ENCODE measurements around the gene EGFL7.

The EGFL7 gene

DNA sequence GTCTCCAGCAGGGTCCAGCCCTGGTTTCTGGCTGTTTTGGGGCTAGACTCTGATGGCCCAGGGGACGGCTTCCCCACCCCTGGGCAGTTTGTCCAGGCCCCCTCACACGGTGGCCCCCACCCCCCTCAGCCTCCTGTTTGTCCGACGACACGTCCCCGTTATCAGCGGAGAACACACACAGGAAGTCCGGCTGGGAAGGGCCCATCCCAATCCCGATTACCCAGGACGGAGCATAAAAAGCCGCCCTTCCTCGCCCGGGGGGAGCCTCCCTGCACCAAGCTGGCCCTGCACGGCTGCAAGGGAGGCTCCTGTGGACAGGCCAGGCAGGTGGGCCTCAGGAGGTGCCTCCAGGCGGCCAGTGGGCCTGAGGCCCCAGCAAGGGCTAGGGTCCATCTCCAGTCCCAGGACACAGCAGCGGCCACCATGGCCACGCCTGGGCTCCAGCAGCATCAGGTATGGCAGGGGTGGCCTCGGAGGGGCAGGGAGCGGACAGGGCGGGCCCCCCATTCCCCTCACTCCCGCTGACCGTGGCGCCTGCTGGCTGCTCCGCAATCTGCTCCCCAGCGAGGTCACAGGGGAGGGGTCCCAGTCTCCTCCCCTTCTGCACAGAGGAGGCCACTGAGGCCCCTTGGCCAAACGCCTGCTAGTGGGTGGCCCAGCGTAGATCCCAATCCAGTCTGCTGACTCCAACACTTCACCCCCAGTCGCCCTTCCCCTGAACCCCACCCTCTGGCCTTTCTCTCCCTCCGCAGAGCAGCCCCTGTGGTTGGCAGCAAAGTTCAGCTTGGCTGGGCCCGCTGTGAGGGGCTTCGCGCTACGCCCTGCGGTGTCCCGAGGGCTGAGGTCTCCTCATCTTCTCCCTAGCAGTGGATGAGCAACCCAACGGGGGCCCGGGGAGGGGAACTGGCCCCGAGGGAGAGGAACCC, at the start of gene EGFL7:
EGFL7 (plus strand) TSS at position 261 of the 926 bp plus-strand sequence. CDS start 5,367 bp downstream, outside the sequence.
- DNase-seq (ENCODE audit: low spot score) = no peak

GRCh38 chr9:136613824-136614371, 48.8 kb upstream of the EGFL7 start:
- DNase-seq (ENCODE audit: low spot score) = no peak

GRCh38 chr9:136614372-136614922, 48.3 kb upstream of the EGFL7 start:
- no peak for DNase-seq (ENCODE audit: low spot score)

- no peak for DNase-seq (ENCODE audit: low spot score)
Observed at GRCh38 chr9:136614967-136615623, 47.6 kb upstream of the EGFL7 start.

- no peak for DNase-seq (ENCODE audit: low spot score)
Observed at GRCh38 chr9:136615631-136616306, 46.9 kb upstream of the EGFL7 start.

DNA sequence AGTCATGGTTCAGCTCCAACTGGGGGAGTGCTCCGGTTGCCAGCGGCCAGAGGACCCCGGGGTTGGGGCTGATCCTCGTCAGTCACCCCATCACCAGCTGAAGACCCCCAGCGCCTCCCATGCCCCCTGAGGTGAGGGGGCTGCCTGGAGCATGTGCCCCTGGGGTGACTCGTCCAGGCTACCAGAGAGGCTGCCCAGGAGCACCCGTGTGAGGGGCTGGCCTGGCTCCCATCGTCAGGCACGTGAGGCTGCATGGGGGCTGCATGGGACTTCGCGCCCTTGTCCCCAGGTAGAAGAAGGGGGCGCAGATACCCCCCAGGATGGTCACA, 46.4 kb upstream of the EGFL7 start:
- no peak for DNase-seq (ENCODE audit: low spot score)

- DNase-seq (ENCODE audit: low spot score) = no peak
Observed at GRCh38 chr9:136616948-136617695, 45.6 kb upstream of the EGFL7 start.

DNA sequence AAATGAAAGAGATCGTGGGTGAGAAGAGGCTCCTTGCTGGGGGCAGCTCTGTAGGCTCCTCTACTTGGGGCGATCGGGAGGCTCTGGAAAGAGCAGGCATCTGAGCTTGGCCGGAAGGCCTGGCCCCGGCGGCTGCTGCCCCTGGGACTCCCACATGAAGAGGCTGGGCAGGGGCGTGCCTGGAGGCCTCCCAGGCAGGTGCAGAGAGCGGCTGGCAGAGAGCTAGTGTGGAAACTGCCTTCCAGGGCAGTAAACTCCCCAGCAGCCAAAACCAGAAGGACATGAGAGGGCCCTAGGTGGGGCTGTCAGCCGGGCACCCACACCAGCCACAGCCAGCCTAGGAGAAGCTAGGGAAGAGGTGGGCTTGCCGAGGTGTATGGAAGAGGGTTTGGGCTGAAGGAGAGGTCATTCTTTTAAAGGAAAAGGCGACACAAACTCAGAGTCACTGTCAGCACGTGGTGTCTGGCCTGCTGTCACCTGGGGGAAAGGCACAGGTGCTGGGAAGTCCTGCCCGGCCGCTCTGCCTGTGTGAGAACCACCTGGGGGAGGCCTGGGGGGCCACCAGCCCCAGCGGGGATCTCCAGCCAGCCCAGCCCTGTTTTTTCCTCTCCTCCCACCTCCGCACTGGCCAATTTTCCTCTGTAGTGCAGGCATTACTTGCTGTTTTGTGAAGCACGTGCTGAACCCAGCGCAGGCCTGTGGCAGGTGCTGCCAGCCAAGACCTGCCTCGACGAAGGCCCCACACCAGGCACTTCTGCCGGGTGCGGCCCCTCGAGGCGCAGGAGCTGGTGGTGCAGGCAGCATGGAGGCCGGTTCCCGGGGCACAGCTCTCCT, 44.8 kb upstream of the EGFL7 start:
- no peak for DNase-seq (ENCODE audit: low spot score)

DNA sequence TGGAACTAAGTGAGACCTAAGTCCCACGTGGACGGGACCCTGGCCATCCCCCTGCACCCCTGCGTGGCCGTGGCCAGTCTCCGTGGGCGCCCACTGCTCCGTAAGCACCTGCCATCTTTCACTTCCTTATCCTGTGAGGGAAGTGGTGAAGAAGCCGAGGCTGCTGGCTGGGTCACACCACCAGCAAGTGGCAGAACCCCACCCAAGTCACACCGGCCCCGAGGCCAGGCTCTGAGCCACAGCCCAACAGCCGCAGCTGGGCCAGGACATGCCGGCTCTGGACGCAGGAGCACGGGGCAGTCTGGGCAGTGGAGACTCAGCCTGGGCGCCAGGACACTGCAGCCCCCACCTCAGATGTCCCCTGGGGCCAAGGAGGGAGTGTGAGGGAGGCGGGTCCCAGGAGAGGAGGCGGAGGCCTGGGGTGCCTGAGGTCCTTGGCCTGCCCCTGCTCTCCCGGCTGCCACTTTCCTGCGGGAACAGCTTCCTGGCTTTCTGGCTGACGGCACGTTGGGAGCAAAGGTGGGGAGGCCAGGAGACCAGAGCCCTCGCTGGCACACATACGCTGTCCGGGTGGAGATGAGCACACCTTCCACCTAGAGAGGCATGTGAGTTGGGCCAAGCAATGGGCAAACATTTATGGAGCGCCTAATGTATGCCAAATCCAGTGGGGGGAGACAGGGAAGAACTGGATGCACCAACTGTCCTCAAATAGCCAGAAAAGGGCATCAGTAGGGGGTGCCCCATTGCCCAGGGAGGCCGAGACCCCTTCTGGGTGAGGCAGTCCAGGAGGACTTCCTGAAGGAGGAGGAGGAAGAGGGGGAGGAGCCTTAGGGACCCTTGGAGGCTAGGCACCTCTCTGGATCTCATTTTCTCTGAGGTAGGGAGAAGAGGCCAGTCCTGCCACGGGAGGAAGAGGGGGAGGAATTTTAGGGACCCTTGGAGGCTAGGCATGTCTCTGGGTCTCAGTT, 43.9 kb upstream of the EGFL7 start:
- no peak for DNase-seq (ENCODE audit: low spot score)

DNA sequence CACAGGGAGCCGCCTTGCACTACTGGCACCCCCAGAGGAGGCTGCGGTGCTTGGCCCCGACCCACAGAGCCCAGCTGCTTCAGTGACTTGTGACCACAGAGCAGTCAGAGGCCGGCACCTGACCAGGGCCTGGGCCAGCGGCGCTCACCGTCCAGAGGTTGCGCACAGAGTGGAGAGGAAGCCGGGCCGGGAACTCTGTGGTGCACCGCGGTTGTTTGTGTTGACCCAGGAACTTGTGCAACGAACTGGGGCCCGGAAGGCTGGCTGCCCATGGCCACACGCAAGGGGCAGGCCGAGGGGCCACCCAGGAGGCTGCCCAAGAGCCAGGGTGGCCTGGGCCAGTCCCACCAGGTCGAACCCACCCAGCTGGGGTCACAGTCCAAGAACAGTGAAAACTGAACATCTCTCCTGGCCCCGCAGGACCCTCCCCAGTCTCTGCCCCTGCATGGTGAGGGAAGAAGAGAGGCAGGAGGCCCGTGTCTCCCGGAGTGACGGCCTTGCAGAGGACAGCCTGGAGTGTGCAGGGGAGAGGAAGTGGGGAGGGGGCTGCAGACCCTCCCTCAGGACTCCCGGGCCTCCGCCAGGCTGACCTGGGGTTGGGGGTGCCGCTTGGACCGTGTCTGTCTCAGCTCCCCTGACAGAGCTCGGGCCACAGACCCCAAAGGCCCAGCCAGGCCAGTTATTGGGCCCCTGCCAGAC, 42.8 kb upstream of the EGFL7 start:
- no peak for DNase-seq (ENCODE audit: low spot score)

GRCh38 chr9:136620441-136621018, 42.2 kb upstream of the EGFL7 start:
- DNase-seq (ENCODE audit: low spot score) = no peak

DNA sequence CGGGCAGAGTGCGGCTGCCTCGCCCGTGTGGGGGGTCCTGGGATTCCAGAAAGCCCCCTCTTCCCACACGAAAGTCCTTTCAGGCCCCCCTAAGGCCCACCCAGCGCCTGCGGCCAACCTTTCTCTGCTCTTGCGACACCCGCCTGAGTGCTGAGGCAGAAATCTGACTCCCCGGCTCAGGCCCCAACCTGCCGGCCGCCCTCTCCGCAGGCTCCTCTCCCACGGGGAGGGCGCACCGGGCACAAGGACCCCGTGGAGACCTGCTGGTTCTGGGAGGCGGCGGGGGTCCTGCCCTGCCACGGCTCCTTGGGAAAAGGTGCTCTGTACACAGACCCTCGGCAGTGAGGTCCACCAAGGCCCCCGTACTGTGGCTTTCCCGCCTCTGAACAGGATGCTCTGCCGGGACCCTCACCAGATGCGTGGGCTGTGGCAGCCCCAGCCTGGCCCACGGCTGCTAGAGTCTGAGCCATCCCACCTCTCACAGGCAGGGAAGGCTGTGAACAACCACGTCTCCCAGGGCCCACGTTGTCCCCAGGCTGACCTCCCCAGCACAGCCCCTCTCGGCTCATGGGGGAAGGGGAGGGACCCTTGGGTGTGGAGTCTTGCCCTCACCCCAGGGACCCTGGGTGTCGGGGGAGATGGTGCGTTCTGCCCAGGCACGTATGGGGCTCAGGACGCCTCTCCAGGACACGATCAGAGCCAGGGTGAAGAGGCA, 41.5 kb upstream of the EGFL7 start:
- DNase-seq (ENCODE audit: low spot score) = no peak

- no peak for DNase-seq (ENCODE audit: low spot score)
Observed at GRCh38 chr9:136621734-136622093, 41.0 kb upstream of the EGFL7 start.

- DNase-seq (ENCODE audit: low spot score) = no peak
Observed at GRCh38 chr9:136622538-136622948, 40.2 kb upstream of the EGFL7 start.

GRCh38 chr9:136623016-136623841, 39.5 kb upstream of the EGFL7 start:
- no peak for DNase-seq (ENCODE audit: low spot score)

- DNase-seq (ENCODE audit: low spot score) = no peak
Observed at GRCh38 chr9:136623842-136624183, 38.9 kb upstream of the EGFL7 start.

Measured in CD4-positive, alpha-beta T cell treated with Interleukin-6 at 100 ng/mL for 8 hours (primary cell).